Measurements from ENCODE around the gene SEMA4C.

The SEMA4C gene

DNA sequence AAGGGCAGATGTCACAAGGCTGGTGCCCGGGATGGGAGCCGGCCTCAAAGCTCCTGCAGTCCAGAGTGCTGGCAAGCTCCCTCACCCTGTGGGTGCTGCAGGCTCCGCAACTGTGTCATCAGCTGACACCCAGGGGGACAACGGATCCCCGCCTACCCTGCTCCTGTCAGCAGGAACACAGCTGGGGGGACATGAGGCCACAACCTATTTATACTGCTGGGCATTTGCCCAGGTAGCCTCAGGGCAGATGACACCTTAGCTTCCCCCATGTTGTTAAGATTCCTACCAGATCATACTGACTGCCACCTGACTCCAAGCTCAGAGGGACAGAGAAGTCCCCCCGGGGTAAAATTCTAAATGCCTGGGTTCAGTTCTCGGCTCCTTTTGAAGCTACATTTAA, 27.3 kb downstream of the SEMA4C start:
- Histone ChIP-seq H3K27ac (ENCODE audit: low read length) (no peak overlapping the region), H3K27me3 (ENCODE audit: insufficient read depth, low read length) (no peaks in the 10 kb centered on the region), H3K36me3 (ENCODE audit: insufficient read depth, low read depth, low read length) (peaks cover 16% of the 10 kb centered on the region; the same call in 1 of the 2 replicates)

GRCh38 chr2:96841701-96842495, 28.0 kb downstream of the SEMA4C start:
- Histone ChIP-seq H3K9me3 (ENCODE audit: insufficient read depth, low read depth, low read length) (no peaks in the 10 kb centered on the region), H3K9ac (ENCODE audit: low read depth, low read length) (no peak overlapping the region), H3K4me1 (ENCODE audit: insufficient read depth, low read length) (no peaks in the 10 kb centered on the region), H3K36me3 (ENCODE audit: insufficient read depth, low read depth, low read length) (peaks cover 17% of the 10 kb centered on the region; the same call in 1 of the 2 replicates), H3K27ac (ENCODE audit: low read length) (no peak overlapping the region), H3K4me3 (ENCODE audit: low read length) (no peak overlapping the region), H3K27me3 (ENCODE audit: insufficient read depth, low read length) (no peaks in the 10 kb centered on the region)

More for the DNA sequence above, 27.3 kb downstream of the SEMA4C start:
- no peaks in the 10 kb centered on the region for H3K9me3 ChIP-seq (ENCODE audit: insufficient read depth, low read depth, low read length)
- H3K4me1 ChIP-seq (ENCODE audit: insufficient read depth, low read length), result no peaks in the 10 kb centered on the region
- H3K4me3 ChIP-seq (ENCODE audit: low read length), result no peak overlapping the region
- H3K9ac ChIP-seq (ENCODE audit: low read depth, low read length), result no peak overlapping the region

- no peaks in the 10 kb centered on the region for H3K9me3 ChIP-seq (ENCODE audit: insufficient read depth, low read depth, low read length)
- no peak overlapping the region for H3K4me3 ChIP-seq (ENCODE audit: low read length)
- H3K4me1 ChIP-seq (ENCODE audit: insufficient read depth, low read length), result no peaks in the 10 kb centered on the region
- H3K27ac ChIP-seq (ENCODE audit: low read length), result no peak overlapping the region
- H3K27me3 ChIP-seq (ENCODE audit: insufficient read depth, low read length), result no peaks in the 10 kb centered on the region
- H3K36me3 ChIP-seq (ENCODE audit: insufficient read depth, low read depth, low read length), result peaks cover 15% of the 10 kb centered on the region; the same call in 1 of the 2 replicates
- H3K9ac ChIP-seq (ENCODE audit: low read depth, low read length), result no peak overlapping the region
Observed at GRCh38 chr2:96839875-96840850, 29.7 kb downstream of the SEMA4C start.

DNA sequence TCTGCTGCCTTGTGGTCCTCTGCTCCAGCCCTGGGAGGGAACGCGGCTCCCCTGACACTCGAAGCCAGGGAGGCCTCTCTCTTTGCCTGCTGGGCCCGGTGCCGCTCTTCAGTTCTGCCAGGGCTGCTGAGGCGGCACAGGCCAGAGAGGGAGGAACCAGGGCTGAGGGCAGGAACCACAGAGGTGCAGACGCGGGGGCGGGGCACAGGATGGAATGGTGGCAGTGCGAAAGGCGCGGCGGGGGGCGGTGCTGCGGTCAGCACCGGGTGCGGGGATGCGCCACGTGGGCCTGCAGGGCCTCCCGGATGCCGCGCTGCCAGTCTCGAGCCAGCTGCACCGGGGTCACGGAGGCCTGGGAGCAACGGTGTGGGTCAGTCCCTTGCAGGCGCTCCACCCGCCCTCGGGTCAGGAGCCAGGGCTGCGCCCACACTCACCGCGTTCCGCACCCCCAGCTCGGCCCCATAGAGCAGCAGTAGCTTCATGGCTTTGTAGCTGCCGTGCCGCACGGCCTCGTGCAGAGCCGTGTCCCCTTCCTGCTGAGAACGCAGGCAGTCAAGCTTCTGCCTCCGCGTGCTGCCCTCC, 30.5 kb downstream of the SEMA4C start:
- no peaks in the 10 kb centered on the region for H3K27me3 ChIP-seq (ENCODE audit: insufficient read depth, low read length)
- H3K9ac ChIP-seq (ENCODE audit: low read depth, low read length), result no peak overlapping the region
- H3K36me3 ChIP-seq (ENCODE audit: insufficient read depth, low read depth, low read length), result peaks cover 23% of the 10 kb centered on the region
- H3K4me3 ChIP-seq (ENCODE audit: low read length), result no peak overlapping the region
- no peak overlapping the region for H3K27ac ChIP-seq (ENCODE audit: low read length)
- H3K9me3 ChIP-seq (ENCODE audit: insufficient read depth, low read depth, low read length), result no peaks in the 10 kb centered on the region
- H3K4me1 ChIP-seq (ENCODE audit: insufficient read depth, low read length), result no peaks in the 10 kb centered on the region

- no peak overlapping the region for H3K9ac ChIP-seq (ENCODE audit: low read depth, low read length)
- peaks cover 25% of the 10 kb centered on the region for H3K36me3 ChIP-seq (ENCODE audit: insufficient read depth, low read depth, low read length)
- H3K27ac ChIP-seq (ENCODE audit: low read length), result no peak overlapping the region
- no peak overlapping the region for H3K4me3 ChIP-seq (ENCODE audit: low read length)
- H3K9me3 ChIP-seq (ENCODE audit: insufficient read depth, low read depth, low read length), result no peaks in the 10 kb centered on the region
- 0 out of 2 replicates have a peak, but pooled peaks cover under 1% of the 10 kb centered on the region for H3K4me1 ChIP-seq (ENCODE audit: insufficient read depth, low read length)
- no peaks in the 10 kb centered on the region for H3K27me3 ChIP-seq (ENCODE audit: insufficient read depth, low read length)
Observed at GRCh38 chr2:96838345-96839292, 31.3 kb downstream of the SEMA4C start.

DNA sequence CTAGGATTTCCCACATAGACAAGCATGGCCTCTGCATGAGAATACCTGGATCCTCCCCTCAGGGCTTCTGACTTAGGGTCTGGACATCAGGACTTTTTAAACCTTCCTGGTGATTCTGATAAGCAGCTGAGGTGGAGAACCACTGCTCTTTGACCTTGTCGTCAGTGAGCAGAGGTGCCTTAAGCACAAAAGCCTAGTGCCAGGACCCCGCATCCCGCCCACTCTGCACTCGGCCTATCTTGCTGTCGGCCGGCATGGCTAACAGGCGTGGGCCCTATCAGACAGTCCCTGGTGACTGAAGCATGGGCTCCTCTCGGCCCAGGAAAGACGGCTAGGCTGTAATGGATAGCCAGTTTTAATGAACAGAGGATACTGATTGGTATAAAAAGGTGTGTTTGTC, 32.3 kb downstream of the SEMA4C start:
- Histone ChIP-seq H3K4me3 (ENCODE audit: low read length) (no peak overlapping the region), H3K27me3 (ENCODE audit: insufficient read depth, low read length) (no peaks in the 10 kb centered on the region), H3K27ac (ENCODE audit: low read length) (no peak overlapping the region), H3K4me1 (ENCODE audit: insufficient read depth, low read length) (peaks cover 4% of the 10 kb centered on the region; the same call in 1 of the 2 replicates), H3K36me3 (ENCODE audit: insufficient read depth, low read depth, low read length) (peaks cover 30% of the 10 kb centered on the region), H3K9ac (ENCODE audit: low read depth, low read length) (no peak overlapping the region), H3K9me3 (ENCODE audit: insufficient read depth, low read depth, low read length) (no peaks in the 10 kb centered on the region)

DNA sequence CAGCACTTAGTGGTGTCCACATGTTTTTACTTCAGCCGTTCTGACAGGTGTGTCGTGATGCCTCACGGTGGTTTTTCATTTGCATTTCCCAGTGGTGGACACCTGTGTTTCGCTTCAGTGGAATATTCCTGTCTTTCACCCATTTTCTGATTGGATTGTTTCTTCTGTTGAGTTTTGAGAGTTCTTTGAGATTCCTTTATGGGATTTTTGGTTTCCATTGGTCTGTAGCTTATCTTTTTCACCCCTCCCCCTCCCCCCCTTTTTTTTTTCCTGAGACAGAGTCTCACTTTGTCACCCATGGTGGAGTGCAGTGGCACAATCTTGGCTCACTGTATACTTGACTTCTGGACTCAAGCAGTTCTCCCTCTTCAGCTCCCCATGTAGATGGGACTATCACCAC, 34.0 kb downstream of the SEMA4C start:
- Histone ChIP-seq H3K9ac (ENCODE audit: low read depth, low read length) (no peak overlapping the region), H3K27me3 (ENCODE audit: insufficient read depth, low read length) (no peaks in the 10 kb centered on the region), H3K27ac (ENCODE audit: low read length) (no peak overlapping the region), H3K4me3 (ENCODE audit: low read length) (no peak overlapping the region), H3K4me1 (ENCODE audit: insufficient read depth, low read length) (peaks cover 13% of the 10 kb centered on the region; the same call in 1 of the 2 replicates), H3K36me3 (ENCODE audit: insufficient read depth, low read depth, low read length) (peaks cover 45% of the 10 kb centered on the region), H3K9me3 (ENCODE audit: insufficient read depth, low read depth, low read length) (no peaks in the 10 kb centered on the region)

GRCh38 chr2:96832754-96833507, 36.9 kb downstream of the SEMA4C start:
- Histone ChIP-seq H3K9me3 (ENCODE audit: insufficient read depth, low read depth, low read length) (no peaks in the 10 kb centered on the region), H3K27ac (ENCODE audit: low read length) (peak overlapping the region; percentile 3), H3K4me1 (ENCODE audit: insufficient read depth, low read length) (peaks cover 13% of the 10 kb centered on the region; the same call in 1 of the 2 replicates), H3K27me3 (ENCODE audit: insufficient read depth, low read length) (no peaks in the 10 kb centered on the region), H3K36me3 (ENCODE audit: insufficient read depth, low read depth, low read length) (peaks cover 66% of the 10 kb centered on the region), H3K4me3 (ENCODE audit: low read length) (peak overlapping the region; percentile 56), H3K9ac (ENCODE audit: low read depth, low read length) (peak overlapping the region; percentile 3; the same call in 1 of the 2 replicates)

- no peak overlapping the region for H3K27ac ChIP-seq (ENCODE audit: low read length)
- H3K36me3 ChIP-seq (ENCODE audit: insufficient read depth, low read depth, low read length), result peaks cover 66% of the 10 kb centered on the region
- peaks cover 13% of the 10 kb centered on the region; the same call in 1 of the 2 replicates for H3K4me1 ChIP-seq (ENCODE audit: insufficient read depth, low read length)
- no peaks in the 10 kb centered on the region for H3K9me3 ChIP-seq (ENCODE audit: insufficient read depth, low read depth, low read length)
- no peaks in the 10 kb centered on the region for H3K27me3 ChIP-seq (ENCODE audit: insufficient read depth, low read length)
- peak overlapping the region; percentile 56; the same call in 1 of the 2 replicates for H3K4me3 ChIP-seq (ENCODE audit: low read length)
- no peak overlapping the region; the same call in 1 of the 2 replicates for H3K9ac ChIP-seq (ENCODE audit: low read depth, low read length)
Observed at GRCh38 chr2:96832408-96832753, 37.5 kb downstream of the SEMA4C start.

GRCh38 chr2:96831679-96832078, 38.2 kb downstream of the SEMA4C start:
- H3K36me3 ChIP-seq (ENCODE audit: insufficient read depth, low read depth, low read length), result peaks cover 70% of the 10 kb centered on the region
- no peak overlapping the region for H3K27ac ChIP-seq (ENCODE audit: low read length)
- H3K27me3 ChIP-seq (ENCODE audit: insufficient read depth, low read length), result no peaks in the 10 kb centered on the region
- H3K4me1 ChIP-seq (ENCODE audit: insufficient read depth, low read length), result peaks cover 13% of the 10 kb centered on the region; the same call in 1 of the 2 replicates
- H3K9me3 ChIP-seq (ENCODE audit: insufficient read depth, low read depth, low read length), result no peaks in the 10 kb centered on the region
- H3K4me3 ChIP-seq (ENCODE audit: low read length), result no peak overlapping the region
- no peak overlapping the region for H3K9ac ChIP-seq (ENCODE audit: low read depth, low read length)
